B cell (primary cell): ENCODE data around the gene MAP2K6. TPM values are rescaled to one million over a fixed set of nuclear protein-coding genes. Genes with fewer than 3 reads are reported as not detected.

Experiments
- ATAC-seq: fragments of 200-7000 bp; cut with Tn5 transposase; one replicate; pipeline ENCODE4 v1.10.0; 2021; ENCODE audit warnings: low read depth, mild to moderate bottlenecking, moderate number of reproducible peaks, moderate library complexity
- CTCF ChIA-PET: fragments of 350-600 bp; sonication (Branson Sonifier 250); formaldehyde crosslinking; loops from one replicate; lab custom pipeline; 2021; ENCODE audit warnings: antibody characterized with exemption, inconsistent platforms; lab: Charles Lee
- POLR2A ChIA-PET: fragments of 350-600 bp; sonication (Branson Sonifier 250); formaldehyde crosslinking; loops from one replicate; lab custom pipeline; 2021; ENCODE audit warnings: antibody characterized with exemption; lab: Charles Lee
- DNase-seq: peaks from one replicate; pipeline ENCODE4 v3.0.0; 2013
- H2AFZ ChIP-seq: 2 replicates; pipeline ENCODE4 v1.6.1; 2012; ENCODE audit warnings: mild to moderate bottlenecking, low read depth, low read length; ENCODE audit not compliant: insufficient read depth, poor library complexity, severe bottlenecking
- H3K27ac ChIP-seq, 2 donors: 1 replicate in 1 of 2; 2 replicates in 1 of 2; pipeline ENCODE4 v1.5.1; 2012 to 2013; ENCODE audit warnings: low read length in 2 of 2, mild to moderate bottlenecking in 2 of 2, moderate library complexity in 1 of 2
- H3K27me3 ChIP-seq, 4 experiments: fragments of 200-600 bp in 1 of 4; sonication (generic) in 1 of 4; replicated peaks in 1 of 4; 1 replicate in 2 of 4; 2 replicates in 2 of 4; pipeline versions ENCODE4 v1.6.1 to v1.7.0; 2013 to 2016; ENCODE audit warnings: low read length in 3 of 4, mild to moderate bottlenecking in 2 of 4, mixed read lengths in 1 of 4, moderate library complexity in 1 of 4; ENCODE audit not compliant: insufficient read depth in 4 of 4, control insufficient read depth in 3 of 4; ENCODE audit errors: control extremely low read depth in 1 of 4
- H3K36me3 ChIP-seq, 2 experiments: replicated peaks in 1 of 2; 1 replicate in 1 of 2; 2 replicates in 1 of 2; pipeline versions ENCODE4 v1.6.1 to v1.7.1; 2013; ENCODE audit warnings: low read length in 1 of 2; ENCODE audit not compliant: insufficient read depth in 2 of 2, control insufficient read depth in 1 of 2; ENCODE audit errors: control extremely low read depth in 1 of 2, extremely low read depth in 1 of 2
- H3K4me1 ChIP-seq, 2 donors: fragments of 200-600 bp in 1 of 2; sonication (generic) in 1 of 2; 1 replicate in 1 of 2; 2 replicates in 1 of 2; pipeline versions ENCODE4 v1.5.1 to v1.6.1; 2013 to 2017; ENCODE audit warnings: low read length in 2 of 2; ENCODE audit not compliant: control insufficient read depth in 2 of 2, insufficient read depth in 2 of 2
- H3K4me2 ChIP-seq: replicated peaks from 2 replicates; pipeline ENCODE3; 2012; ENCODE audit warnings: mild to moderate bottlenecking, low read depth, low read length; ENCODE audit not compliant: poor library complexity, severe bottlenecking
- H3K4me3 ChIP-seq, 5 experiments: fragments of 200-600 bp in 1 of 5; sonication (generic) in 1 of 5; 1 replicate in 3 of 5; 2 replicates in 2 of 5; pipeline versions ENCODE4 v1.5.1 to v1.7.0; 2011 to 2016; ENCODE audit warnings: low read length in 4 of 5, mild to moderate bottlenecking in 4 of 5, low read depth in 2 of 5, control low read depth in 1 of 5, moderate library complexity in 1 of 5; ENCODE audit not compliant: insufficient read depth in 1 of 5; ENCODE audit errors: control extremely low read depth in 1 of 5, extremely low read depth in 1 of 5
- H3K79me2 ChIP-seq: fragments of 200-600 bp; sonication (generic); one replicate; pipeline ENCODE4 v1.6.0; 2016; ENCODE audit warnings: low read length; ENCODE audit not compliant: control insufficient read depth, insufficient read depth
- H3K9ac ChIP-seq: fragments of 200-600 bp; sonication (generic); 2 replicates; pipeline ENCODE4 v1.6.1; 2017; ENCODE audit warnings: mild to moderate bottlenecking, low read length, moderate library complexity
- H3K9me3 ChIP-seq, 3 donors: one replicate each; pipeline versions ENCODE4 v1.6.1 to v1.7.1; 2013; ENCODE audit warnings: low read length in 2 of 3; ENCODE audit not compliant: control insufficient read depth in 2 of 3, insufficient read depth in 1 of 3; ENCODE audit errors: control extremely low read depth in 1 of 3
- H4K20me1 ChIP-seq: 2 replicates; pipeline ENCODE4 v1.6.0; 2012; ENCODE audit warnings: mild to moderate bottlenecking, low read length; ENCODE audit not compliant: insufficient read depth, control insufficient read depth, poor library complexity, severe bottlenecking
- H3K27ac Mint-ChIP-seq: one replicate; pipeline ENCODE4 v1.8.0; 2021; ENCODE audit warnings: mixed read lengths
- H3K27me3 Mint-ChIP-seq: one replicate; pipeline ENCODE4 v1.8.0; 2021; ENCODE audit warnings: mixed read lengths
- H3K4me1 Mint-ChIP-seq: one replicate; pipeline ENCODE4 v1.8.0; 2021; ENCODE audit warnings: mixed read lengths
- H3K4me3 Mint-ChIP-seq: one replicate; pipeline ENCODE4 v1.8.0; 2021; ENCODE audit warnings: mixed read lengths
- H3K9me3 Mint-ChIP-seq: one replicate; pipeline ENCODE4 v1.8.0; 2022; ENCODE audit warnings: mixed read lengths; ENCODE audit not compliant: insufficient read depth
- EZH2 ChIP-seq: IDR thresholded peaks from 2 replicates; pipeline ENCODE4 v1.6.1; 2012; ENCODE audit warnings: borderline replicate concordance, low read depth, mild to moderate bottlenecking, moderate library complexity, low read length; ENCODE audit not compliant: insufficient read depth, poor library complexity, severe bottlenecking
- WGBS: methylation state at CpG from one replicate; pipeline ENCODE4 v1.1.5; 2013; ENCODE audit warnings: missing lambda C conversion rate; ENCODE audit not compliant: insufficient coverage; 5-methylcytosine and 5-hydroxymethylcytosine counted together
- intact Hi-C: fragments of 100-400 bp; cut with micrococcal nuclease; formaldehyde crosslinking; loops from one replicate; pipeline ENCODE4 v1.10.0; 2022
- polyA plus RNA-seq: library from polyadenylated mRNA; depleted of rRNA; stranded (reverse); fragments of >200 nt; gene quantifications from 2 replicates; pipeline ENCODE4 v1.2.3, GENCODE V29; 2012
- total RNA-seq, 2 donors: library from RNA; stranded (reverse); fragments of 120-200 nt in 1 of 2; gene quantifications; 1 replicate in 1 of 2; 2 replicates in 1 of 2; pipeline versions ENCODE4 v1.2.3 to v1.2.4, GENCODE V29; 2013 to 2022
- TF ChIP-seq, protein P1 (sequence below): fragments of 200-600 bp; IDR thresholded peaks from one replicate; pipeline ENCODE4 v1.8.0; 2022; ENCODE audit warnings: antibody characterized with exemption, mild to moderate bottlenecking

MAP2K6 gene
- total and polyA plus RNA-seq, 2 donors (not counting 1 experiment from before 2014, with no cell fraction given) = 2.4 to 7.7 TPM

- Histone ChIP-seq H2AFZ (no peak overlapping the region), H3K4me3 (no peak overlapping the region), H3K9me3 (peaks cover 0 to 3% (median 0%) of the 10 kb centered on the region in 3 donors), H3K27me3 (no peaks in the 10 kb centered on the region), H3K27ac (no peak overlapping the region), H3K4me1 (peaks cover 13 to 21% of the 10 kb centered on the region in 2 donors), H3K4me2 (no peak overlapping the region), H3K79me2 (peaks cover 14% of the 10 kb centered on the region), H4K20me1 (peaks cover 5% of the 10 kb centered on the region), H3K36me3 (no peaks in the 10 kb centered on the region), H3K9ac (no peak overlapping the region)
- ChIA-PET POLR2A (no interaction called here), CTCF (interaction anchor here (0.5 kb wide), 1 partner anchor 13 kb away, joined by 4 read pairs; no protein-coding TSS in a partner anchor)
- ATAC-seq (no peak), DNase-seq (no peak)
- peaks cover 32% of the 10 kb centered on the region for H3K4me1 Mint-ChIP-seq
- H3K27ac Mint-ChIP-seq = no peak overlapping the region
- intact Hi-C loops = no loop called here
- no peaks in the 10 kb centered on the region for H3K9me3 Mint-ChIP-seq
- TF ChIP-seq, protein P1, sequence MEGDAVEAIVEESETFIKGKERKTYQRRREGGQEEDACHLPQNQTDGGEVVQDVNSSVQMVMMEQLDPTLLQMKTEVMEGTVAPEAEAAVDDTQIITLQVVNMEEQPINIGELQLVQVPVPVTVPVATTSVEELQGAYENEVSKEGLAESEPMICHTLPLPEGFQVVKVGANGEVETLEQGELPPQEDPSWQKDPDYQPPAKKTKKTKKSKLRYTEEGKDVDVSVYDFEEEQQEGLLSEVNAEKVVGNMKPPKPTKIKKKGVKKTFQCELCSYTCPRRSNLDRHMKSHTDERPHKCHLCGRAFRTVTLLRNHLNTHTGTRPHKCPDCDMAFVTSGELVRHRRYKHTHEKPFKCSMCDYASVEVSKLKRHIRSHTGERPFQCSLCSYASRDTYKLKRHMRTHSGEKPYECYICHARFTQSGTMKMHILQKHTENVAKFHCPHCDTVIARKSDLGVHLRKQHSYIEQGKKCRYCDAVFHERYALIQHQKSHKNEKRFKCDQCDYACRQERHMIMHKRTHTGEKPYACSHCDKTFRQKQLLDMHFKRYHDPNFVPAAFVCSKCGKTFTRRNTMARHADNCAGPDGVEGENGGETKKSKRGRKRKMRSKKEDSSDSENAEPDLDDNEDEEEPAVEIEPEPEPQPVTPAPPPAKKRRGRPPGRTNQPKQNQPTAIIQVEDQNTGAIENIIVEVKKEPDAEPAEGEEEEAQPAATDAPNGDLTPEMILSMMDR = no peak
- no peak for TF ChIP-seq EZH2
- WGBS = 97% methylated on average over 6 of the region's 8 CpGs
- H3K4me3 Mint-ChIP-seq = no peak overlapping the region
- H3K27me3 Mint-ChIP-seq = no peaks in the 10 kb centered on the region
These were observed 38.3 kb downstream of the MAP2K6 start for GRCh38 chr17:69452664-69453260.

DNA sequence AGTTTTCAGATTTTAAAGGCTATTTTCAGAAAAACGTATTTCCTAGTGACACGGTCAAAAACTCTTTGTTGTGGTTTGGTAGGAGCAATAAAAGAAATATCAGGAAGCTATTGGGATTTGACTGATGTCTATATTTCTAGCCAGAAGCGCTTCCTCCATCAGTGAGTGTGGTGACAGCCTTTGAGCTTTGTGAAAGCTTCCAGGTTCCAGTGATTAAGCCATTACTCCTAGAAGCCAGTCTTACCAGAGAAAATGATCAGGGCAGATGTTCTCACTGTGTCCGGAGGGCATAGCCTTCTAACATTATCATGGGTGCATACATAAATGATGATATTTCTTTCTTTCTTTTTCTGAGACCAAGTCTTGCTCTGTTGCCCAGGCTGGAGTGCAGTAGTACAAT lies 39.6 kb downstream of the MAP2K6 start:
- 80% methylated on average over 1 of the region's 4 CpGs for WGBS
- Histone ChIP-seq H3K9ac (no peak overlapping the region), H3K27me3 (no peaks in the 10 kb centered on the region), H4K20me1 (peaks cover 3% of the 10 kb centered on the region), H3K4me3 (no peak overlapping the region), H2AFZ (no peak overlapping the region), H3K4me2 (no peak overlapping the region), H3K27ac (no peak overlapping the region), H3K9me3 (peaks cover 0 to 3% (median 0%) of the 10 kb centered on the region in 3 donors), H3K79me2 (peaks cover 9% of the 10 kb centered on the region), H3K36me3 (no peaks in the 10 kb centered on the region), H3K4me1 (peaks cover 13 to 17% of the 10 kb centered on the region in 2 donors)
- Mint-ChIP-seq H3K4me1 (peaks cover 30% of the 10 kb centered on the region), H3K9me3 (no peaks in the 10 kb centered on the region), H3K27ac (no peak overlapping the region), H3K27me3 (no peaks in the 10 kb centered on the region), H3K4me3 (no peak overlapping the region)
- DNase-seq (no peak), ATAC-seq (no peak)
- ChIA-PET POLR2A (no interaction called here), CTCF (no interaction called here)
- intact Hi-C loops = no loop called here
- no peak for TF ChIP-seq EZH2
- TF ChIP-seq, protein P1 = no peak
